Hematopoietic multipotent progenitor cell treated with erythropoietin and hydrocortisone succinate and interleukin-3 and kit ligand, for 15 days (in vitro differentiated cells): Measurements from ENCODE around the gene ZBTB14.

Source experiments
- DNase-seq: peaks from one replicate; pipeline ENCODE4 v3.0.0-alpha.2; 2015; ENCODE audit warnings: low spot score

The ZBTB14 gene

DNA sequence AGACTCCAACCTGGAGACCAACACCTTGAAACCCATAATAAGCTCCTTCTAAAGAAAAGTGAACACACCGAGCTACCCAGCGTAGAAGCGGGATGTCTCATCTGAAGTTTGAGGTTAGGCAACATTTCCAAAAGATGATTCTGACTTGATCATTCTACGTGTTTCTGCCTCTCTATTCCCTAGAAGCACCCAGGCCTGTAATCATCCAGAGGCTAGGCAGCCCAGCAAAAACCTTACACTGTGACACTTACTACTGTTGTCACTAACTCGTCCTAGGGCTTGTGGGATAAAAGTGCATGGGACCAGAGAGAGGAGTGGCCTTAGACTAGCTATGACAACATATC, 1.4 kb downstream of the ZBTB14 start:
- DNase-seq: no peak

DNA sequence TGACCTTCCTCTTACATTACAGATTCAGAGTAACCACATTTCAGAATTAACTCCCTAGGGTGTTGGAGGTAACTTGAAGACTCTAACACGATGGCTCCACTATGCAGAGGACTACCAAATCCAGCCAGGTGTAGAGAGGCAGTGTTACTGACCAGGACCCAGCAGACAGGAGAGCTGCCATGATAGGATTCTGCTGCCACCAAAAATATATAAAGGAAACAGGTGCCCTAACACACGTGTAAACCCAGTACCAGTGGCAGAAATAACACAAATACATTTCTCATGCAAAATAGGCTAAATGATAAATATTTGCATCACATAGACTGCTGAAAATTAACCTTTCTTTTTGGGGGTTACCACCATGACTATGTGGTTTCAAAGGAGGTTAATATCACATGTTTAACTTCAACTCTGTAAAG, 7.0 kb downstream of the ZBTB14 start:
- no peak for DNase-seq

DNA sequence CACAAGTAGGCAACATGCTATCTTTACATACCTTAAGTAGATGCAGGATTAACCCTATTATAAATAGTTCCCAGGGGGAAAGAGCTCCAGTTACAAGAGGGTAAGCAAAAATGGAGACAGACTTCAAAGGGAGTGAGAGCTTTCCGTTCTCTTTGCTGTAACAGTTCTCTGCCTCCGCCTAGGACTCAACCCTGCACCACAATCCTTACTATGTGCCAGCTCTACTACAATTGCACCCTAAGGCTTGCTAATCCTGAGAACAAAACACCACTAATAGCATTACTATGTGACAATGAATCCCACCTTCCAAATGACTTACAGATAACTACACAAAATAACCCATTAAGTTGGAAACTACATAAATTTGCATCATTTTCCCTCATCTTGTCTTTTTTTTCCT, 7.7 kb downstream of the ZBTB14 start:
- DNase-seq: no peak

GRCh38 chr18:5286525-5286924, 9.0 kb downstream of the ZBTB14 start:
- DNase-seq: no peak

DNA sequence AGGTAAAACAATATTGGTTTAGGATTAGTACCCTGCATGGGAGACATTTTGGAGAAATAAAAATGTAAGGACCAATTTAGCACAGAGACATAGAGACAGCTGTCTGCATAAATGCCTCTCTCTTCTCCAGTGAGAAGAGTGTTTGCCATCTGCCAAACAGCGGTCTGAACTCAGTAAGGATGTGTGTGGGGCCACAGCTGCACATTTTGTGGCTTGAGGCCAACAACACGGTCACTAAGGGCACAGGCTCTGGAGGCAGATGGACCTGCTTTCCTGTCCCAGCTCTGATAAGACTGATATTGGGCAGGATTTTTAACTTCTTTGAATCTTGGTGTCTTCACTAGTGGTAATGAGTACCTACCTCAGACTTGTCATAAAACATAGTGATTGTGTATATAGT, 10.2 kb downstream of the ZBTB14 start:
- DNase-seq: no peak

GRCh38 chr18:5284808-5285207, 10.7 kb downstream of the ZBTB14 start:
- no peak for DNase-seq

DNA sequence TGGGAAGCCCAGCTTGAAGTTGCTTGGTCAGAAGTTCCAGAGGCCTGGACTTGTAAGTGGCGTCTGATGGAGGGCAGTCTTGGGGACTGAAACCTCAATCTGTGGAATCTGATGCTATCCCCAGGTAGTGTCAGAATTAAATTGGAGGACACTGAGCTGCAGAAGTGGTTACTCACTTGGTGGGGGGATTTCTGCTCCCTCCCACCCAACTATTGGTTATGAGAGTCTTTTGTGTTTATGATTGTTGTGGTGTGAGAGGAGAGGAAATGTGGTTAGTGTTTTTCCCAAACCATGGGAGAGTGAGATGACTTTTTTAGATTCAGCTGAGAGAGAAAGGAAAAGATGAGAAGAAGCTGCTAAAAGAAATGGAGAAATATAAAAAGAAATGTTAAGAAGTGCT, 12.8 kb downstream of the ZBTB14 start:
- DNase-seq: no peak

GRCh38 chr18:5276947-5277346, 18.6 kb downstream of the ZBTB14 start:
- no peak for DNase-seq

GRCh38 chr18:5275872-5276271, 19.7 kb downstream of the ZBTB14 start:
- DNase-seq: no peak

- no peak for DNase-seq
Observed at GRCh38 chr18:5268874-5269273, 26.7 kb downstream of the ZBTB14 start.

GRCh38 chr18:5266721-5267120, 28.8 kb downstream of the ZBTB14 start:
- DNase-seq: no peak

DNA sequence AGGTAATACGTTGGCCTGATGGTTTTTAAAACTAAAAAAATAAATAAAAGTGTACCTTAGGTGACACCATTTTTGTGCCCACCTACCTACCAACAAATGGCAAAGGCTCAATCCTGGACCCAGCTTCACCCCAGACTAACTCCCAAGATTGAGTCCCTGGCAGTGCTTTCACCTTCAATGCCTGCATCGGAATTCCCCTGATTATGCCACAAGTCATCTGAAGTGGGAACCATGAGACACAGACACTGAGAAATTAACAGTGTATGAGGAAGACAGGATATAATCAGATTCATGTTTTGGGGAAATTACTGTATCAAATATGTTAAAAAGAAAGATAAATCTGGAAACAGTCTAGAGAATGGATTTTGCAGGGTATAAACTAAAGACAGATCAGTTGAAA, 41.6 kb downstream of the ZBTB14 start:
- no peak for DNase-seq

DNA sequence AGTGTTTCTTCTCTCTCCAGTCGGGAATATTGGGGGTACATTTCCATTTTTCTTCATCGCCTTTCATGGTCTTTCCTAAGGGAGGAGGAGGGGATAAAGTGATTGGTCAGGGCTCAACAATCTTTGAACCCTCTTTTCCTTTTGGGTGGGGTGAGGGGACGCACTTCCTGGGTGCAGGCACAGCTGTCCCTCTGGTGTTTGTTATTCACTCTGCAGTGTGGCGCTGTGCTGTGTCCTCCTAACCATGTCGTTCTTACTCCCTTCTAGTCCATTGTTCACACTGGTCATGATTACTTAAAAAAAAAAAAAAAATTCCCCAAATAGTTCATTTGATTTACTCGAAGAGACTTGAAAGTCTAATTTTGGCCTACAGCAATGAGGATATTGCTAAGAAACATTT, 44.4 kb downstream of the ZBTB14 start:
- DNase-seq: no peak

DNA sequence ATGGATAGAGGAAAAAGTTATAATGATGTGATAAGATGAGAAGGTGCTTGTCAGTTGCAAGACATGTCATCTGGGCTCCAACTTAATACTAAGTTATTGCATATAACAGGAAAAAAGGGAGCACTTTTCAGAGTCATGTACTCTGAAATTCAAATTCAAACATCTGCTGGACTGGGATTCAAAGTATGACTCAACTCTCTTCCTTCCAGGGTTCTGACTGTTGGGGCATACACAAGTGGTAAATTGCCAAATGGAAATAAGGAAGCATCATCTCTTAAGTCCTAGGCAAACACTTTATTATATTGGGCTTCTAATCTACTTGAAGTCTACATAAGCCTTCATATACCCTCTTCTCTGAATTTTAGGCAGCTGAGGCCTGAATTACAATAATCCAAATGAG, 44.9 kb downstream of the ZBTB14 start:
- no peak for DNase-seq

- DNase-seq: no peak
Observed at GRCh38 chr18:5244941-5245340, 50.6 kb downstream of the ZBTB14 start.

DNA sequence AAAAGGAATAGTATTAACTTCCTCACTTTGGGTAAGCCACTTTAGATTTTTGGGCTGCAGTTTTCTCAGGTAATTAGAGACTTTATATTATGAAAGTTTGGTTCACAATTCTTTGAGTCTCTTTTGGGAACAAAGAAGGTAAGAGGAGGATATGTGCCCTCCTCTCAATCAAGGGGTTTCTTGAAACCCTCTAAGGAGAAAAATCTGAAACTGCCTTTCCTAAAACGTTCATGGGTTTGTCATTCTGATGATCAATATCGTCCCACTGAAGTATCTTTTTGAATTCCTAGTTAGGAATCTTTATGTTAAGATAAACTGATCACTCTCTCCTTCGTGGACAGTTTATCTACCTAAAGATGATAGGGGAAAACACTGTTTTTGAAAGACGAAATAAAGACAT, 56.1 kb downstream of the ZBTB14 start:
- DNase-seq: no peak
